B cell (primary cell): ENCODE results near the gene DDX21.
"Not testable (repeated sequence)": the region's sequence is repeated elsewhere in the genome, so short reads cannot be mapped to it uniquely, and the experiment has no call there.

Source experiments
- CTCF ChIP-seq: fragments of 200-600 bp; IDR thresholded peaks from one replicate; pipeline ENCODE4 v1.8.0; 2022; ENCODE audit warnings: antibody characterized with exemption, mild to moderate bottlenecking
- EZH2 ChIP-seq: IDR thresholded peaks from 2 replicates; pipeline ENCODE4 v1.6.1; 2012; ENCODE audit warnings: borderline replicate concordance, low read depth, mild to moderate bottlenecking, moderate library complexity, low read length; ENCODE audit not compliant: insufficient read depth, poor library complexity, severe bottlenecking

DNA sequence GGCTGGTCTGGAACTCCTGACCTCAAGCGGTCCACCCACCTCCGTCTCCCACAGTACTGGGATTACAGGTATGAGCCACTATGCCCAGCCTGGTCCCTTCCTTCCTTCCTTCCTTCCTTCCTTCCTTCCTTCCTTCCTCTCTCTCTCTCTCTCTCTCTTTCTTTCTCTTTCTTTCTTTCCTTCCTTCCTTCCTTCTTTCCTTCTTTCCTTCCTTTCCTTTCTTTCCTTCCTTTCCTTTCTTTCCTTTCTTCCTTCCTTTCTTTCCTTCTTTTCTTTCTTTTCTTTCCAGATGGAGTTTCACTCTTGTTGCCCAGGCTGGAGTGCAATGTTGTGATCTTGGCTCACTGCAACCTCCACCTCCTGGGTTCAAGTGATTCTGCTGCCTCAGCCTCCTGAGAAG, 26.8 kb upstream of the DDX21 start:
- TF ChIP-seq CTCF, EZH2: not testable (repeated sequence)
